ENCODE measurements around the gene PCDHA6. TPM values are rescaled to one million over a fixed set of nuclear protein-coding genes. Genes with fewer than 3 reads are reported as not detected.
"Not testable (repeated sequence)": the region's sequence is repeated elsewhere in the genome, so short reads cannot be mapped to it uniquely, and the experiment has no call there.

The PCDHA6 gene
- total RNA-seq, 1 experiment from 2014 or later: not detected

DNA sequence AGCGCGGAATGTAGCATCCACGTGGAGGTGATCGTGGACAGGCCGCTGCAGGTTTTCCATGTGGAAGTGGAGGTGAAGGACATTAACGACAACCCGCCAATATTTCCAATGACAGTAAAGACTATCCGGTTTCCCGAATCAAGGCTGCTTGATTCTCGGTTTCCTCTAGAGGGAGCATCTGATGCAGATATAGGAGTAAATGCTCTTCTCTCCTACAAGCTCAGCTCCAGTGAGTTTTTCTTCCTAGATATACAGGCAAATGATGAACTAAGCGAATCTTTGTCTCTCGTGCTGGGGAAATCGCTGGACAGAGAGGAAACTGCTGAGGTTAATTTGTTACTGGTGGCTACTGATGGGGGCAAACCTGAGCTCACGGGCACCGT, 32.5 kb upstream of the PCDHA6 start:
- Histone ChIP-seq H3K4me1 (replicated peaks; ENCODE audit: insufficient read depth) (no peaks in the 10 kb centered on the region), H3K27me3 (ENCODE audit: insufficient read depth, low read depth) (no peaks in the 10 kb centered on the region), H3K36me3 (ENCODE audit: low read depth) (no peaks in the 10 kb centered on the region), H3K9me3 (ENCODE audit: insufficient read depth, low read depth) (peaks cover 24% of the 10 kb centered on the region; the same call in 1 of the 2 replicates), H3K79me2 (ENCODE audit: low read depth) (no peaks in the 10 kb centered on the region), H3K9me2 (ENCODE audit: insufficient read depth) (no peaks in the 10 kb centered on the region; the same call in 1 of the 2 replicates), H4K20me1 (ENCODE audit: insufficient read depth) (no peaks in the 10 kb centered on the region), H3K4me3 (no peak overlapping the region), H3K4me2 (no peak overlapping the region; the same call in 1 of the 2 replicates), H3F3A (ENCODE audit: insufficient read depth, low read depth) (no peaks in the 10 kb centered on the region), H3K27ac (no peak overlapping the region), H2AFZ (no peak overlapping the region)
- DNase-seq: no peak
- POLR2A ChIA-PET (ENCODE audit: unreplicated experiment): no interaction called here
- intact Hi-C loops (cut with micrococcal nuclease; ENCODE audit: unreplicated experiment): no loop called here
- CTCF ChIA-PET: interaction anchor here (0.6 kb wide), 1 partner anchor 525 kb away, joined by 4 read pairs; the partner anchor contains the start of gene TAF7
- TF ChIP-seq, protein P1, sequence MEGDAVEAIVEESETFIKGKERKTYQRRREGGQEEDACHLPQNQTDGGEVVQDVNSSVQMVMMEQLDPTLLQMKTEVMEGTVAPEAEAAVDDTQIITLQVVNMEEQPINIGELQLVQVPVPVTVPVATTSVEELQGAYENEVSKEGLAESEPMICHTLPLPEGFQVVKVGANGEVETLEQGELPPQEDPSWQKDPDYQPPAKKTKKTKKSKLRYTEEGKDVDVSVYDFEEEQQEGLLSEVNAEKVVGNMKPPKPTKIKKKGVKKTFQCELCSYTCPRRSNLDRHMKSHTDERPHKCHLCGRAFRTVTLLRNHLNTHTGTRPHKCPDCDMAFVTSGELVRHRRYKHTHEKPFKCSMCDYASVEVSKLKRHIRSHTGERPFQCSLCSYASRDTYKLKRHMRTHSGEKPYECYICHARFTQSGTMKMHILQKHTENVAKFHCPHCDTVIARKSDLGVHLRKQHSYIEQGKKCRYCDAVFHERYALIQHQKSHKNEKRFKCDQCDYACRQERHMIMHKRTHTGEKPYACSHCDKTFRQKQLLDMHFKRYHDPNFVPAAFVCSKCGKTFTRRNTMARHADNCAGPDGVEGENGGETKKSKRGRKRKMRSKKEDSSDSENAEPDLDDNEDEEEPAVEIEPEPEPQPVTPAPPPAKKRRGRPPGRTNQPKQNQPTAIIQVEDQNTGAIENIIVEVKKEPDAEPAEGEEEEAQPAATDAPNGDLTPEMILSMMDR (conservative IDR thresholded peaks at IDR 0.05): peak; percentile 18; the same call in 1 of the 2 replicates
- TF ChIP-seq EZH2 (IDR thresholded peaks at IDR 0.05; ENCODE audit: low read depth): no peak
- no TSS peak for BruUV-seq (replicated peaks)

- H3K4me1 ChIP-seq (replicated peaks; ENCODE audit: insufficient read depth); H3K4me2 ChIP-seq; CTCF ChIA-PET; H3K36me3 ChIP-seq (ENCODE audit: low read depth); H3K27me3 ChIP-seq (ENCODE audit: insufficient read depth, low read depth); H3K27ac ChIP-seq; H3K79me2 ChIP-seq (ENCODE audit: low read depth); DNase-seq; POLR2A ChIA-PET (ENCODE audit: unreplicated experiment); H4K20me1 ChIP-seq (ENCODE audit: insufficient read depth); H3K4me3 ChIP-seq; intact Hi-C loops (cut with micrococcal nuclease; ENCODE audit: unreplicated experiment); H2AFZ ChIP-seq; BruUV-seq (replicated peaks); H3K9me2 ChIP-seq (ENCODE audit: insufficient read depth); H3F3A ChIP-seq (ENCODE audit: insufficient read depth, low read depth): not testable (repeated sequence)
- peaks cover 25% of the 10 kb centered on the region; the same call in 1 of the 2 replicates for H3K9me3 ChIP-seq (ENCODE audit: insufficient read depth, low read depth)
Observed at GRCh38 chr5:140796072-140796717, 31.6 kb upstream of the PCDHA6 start.

- H3K79me2 ChIP-seq (ENCODE audit: low read depth): no peaks in the 10 kb centered on the region
- BruUV-seq (replicated peaks): no TSS peak
- H3K4me3 ChIP-seq: no peak overlapping the region
- H3K9me2 ChIP-seq (ENCODE audit: insufficient read depth): no peaks in the 10 kb centered on the region; the same call in 1 of the 2 replicates
- peaks cover 28% of the 10 kb centered on the region; the same call in 1 of the 2 replicates for H3K9me3 ChIP-seq (ENCODE audit: insufficient read depth, low read depth)
- CTCF ChIA-PET: no interaction called here
- no peaks in the 10 kb centered on the region for H3K4me1 ChIP-seq (replicated peaks; ENCODE audit: insufficient read depth)
- no peaks in the 10 kb centered on the region for H3K36me3 ChIP-seq (ENCODE audit: low read depth)
- TF ChIP-seq, protein P1 (conservative IDR thresholded peaks at IDR 0.05): no peak
- TF ChIP-seq EZH2 (IDR thresholded peaks at IDR 0.05; ENCODE audit: low read depth): no peak
- DNase-seq: no peak
- no peak overlapping the region for H2AFZ ChIP-seq
- H3K4me2 ChIP-seq: no peak overlapping the region
- no peaks in the 10 kb centered on the region for H3F3A ChIP-seq (ENCODE audit: insufficient read depth, low read depth)
- H3K27ac ChIP-seq: no peak overlapping the region
- intact Hi-C loops (cut with micrococcal nuclease; ENCODE audit: unreplicated experiment): no loop called here
- no peaks in the 10 kb centered on the region for H4K20me1 ChIP-seq (ENCODE audit: insufficient read depth)
- no peaks in the 10 kb centered on the region for H3K27me3 ChIP-seq (ENCODE audit: insufficient read depth, low read depth)
- POLR2A ChIA-PET (ENCODE audit: unreplicated experiment): no interaction called here
Observed at GRCh38 chr5:140796718-140797095, 31.1 kb upstream of the PCDHA6 start.
